ENCODE data around the gene SH3GL1. TPM values are rescaled to one million over a fixed set of nuclear protein-coding genes. Genes with fewer than 3 reads are reported as not detected.

Gene SH3GL1
- total and polyA plus RNA-seq, 2 experiments from 2014 or later, result 81.7 to 114 TPM

DNA sequence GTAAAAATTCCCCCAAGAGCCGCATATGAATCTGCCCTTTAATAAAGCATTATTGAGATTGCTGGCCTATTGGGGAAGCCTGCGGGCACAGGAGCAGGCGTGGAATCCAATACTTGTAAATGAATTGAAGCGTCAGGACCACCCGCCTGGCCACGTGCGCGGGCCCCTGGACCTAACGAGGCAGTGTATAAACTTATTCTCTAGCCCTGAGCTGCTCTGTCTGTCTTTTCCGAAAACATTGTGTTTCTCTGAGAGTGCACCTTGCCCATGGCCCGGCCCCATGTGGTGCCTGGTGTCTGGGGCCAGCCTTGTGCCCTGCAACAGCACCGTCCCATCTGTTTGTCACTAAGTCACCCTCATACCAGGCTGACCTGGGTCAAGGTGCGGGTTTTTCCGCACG lies 42.8 kb upstream of the SH3GL1 start:
- Histone ChIP-seq H3K9me2 (replicated peaks; ENCODE audit: insufficient read depth) (no peaks in the 10 kb centered on the region), H4K20me1 (ENCODE audit: insufficient read depth, poor library complexity, severe bottlenecking) (no peaks in the 10 kb centered on the region), H3K4me1 (ENCODE audit: insufficient read depth) (no peaks in the 10 kb centered on the region), H3K36me3 (replicated peaks; ENCODE audit: insufficient read depth, low read depth) (no peaks in the 10 kb centered on the region), H3K27ac (no peak overlapping the region), H3K9me3 (ENCODE audit: low read depth) (no peaks in the 10 kb centered on the region), H3K27me3 (no peaks in the 10 kb centered on the region), H3K4me2 (no peak overlapping the region), H2AFZ (no peak overlapping the region), H3K4me3 (no peak overlapping the region), H3K79me2 (no peaks in the 10 kb centered on the region)
- TF ChIP-seq, protein P1, sequence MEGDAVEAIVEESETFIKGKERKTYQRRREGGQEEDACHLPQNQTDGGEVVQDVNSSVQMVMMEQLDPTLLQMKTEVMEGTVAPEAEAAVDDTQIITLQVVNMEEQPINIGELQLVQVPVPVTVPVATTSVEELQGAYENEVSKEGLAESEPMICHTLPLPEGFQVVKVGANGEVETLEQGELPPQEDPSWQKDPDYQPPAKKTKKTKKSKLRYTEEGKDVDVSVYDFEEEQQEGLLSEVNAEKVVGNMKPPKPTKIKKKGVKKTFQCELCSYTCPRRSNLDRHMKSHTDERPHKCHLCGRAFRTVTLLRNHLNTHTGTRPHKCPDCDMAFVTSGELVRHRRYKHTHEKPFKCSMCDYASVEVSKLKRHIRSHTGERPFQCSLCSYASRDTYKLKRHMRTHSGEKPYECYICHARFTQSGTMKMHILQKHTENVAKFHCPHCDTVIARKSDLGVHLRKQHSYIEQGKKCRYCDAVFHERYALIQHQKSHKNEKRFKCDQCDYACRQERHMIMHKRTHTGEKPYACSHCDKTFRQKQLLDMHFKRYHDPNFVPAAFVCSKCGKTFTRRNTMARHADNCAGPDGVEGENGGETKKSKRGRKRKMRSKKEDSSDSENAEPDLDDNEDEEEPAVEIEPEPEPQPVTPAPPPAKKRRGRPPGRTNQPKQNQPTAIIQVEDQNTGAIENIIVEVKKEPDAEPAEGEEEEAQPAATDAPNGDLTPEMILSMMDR (IDR thresholded peaks at IDR 0.05; ENCODE audit: poor library complexity), result no peak
- TF ChIP-seq EZH2phosphoT487 (IDR thresholded peaks at IDR 0.05; ENCODE audit: low read depth, severe bottlenecking, unreplicated experiment) (no peak), EZH2 (IDR thresholded peaks at IDR 0.05; ENCODE audit: borderline replicate concordance) (no peak)
- WGBS (ENCODE audit: low lambda C conversion rate, missing lambda C conversion rate), result 95% methylated on average over 15 of the region's 15 CpGs
- DNase-seq (ENCODE audit: low spot score), result no peak

DNA sequence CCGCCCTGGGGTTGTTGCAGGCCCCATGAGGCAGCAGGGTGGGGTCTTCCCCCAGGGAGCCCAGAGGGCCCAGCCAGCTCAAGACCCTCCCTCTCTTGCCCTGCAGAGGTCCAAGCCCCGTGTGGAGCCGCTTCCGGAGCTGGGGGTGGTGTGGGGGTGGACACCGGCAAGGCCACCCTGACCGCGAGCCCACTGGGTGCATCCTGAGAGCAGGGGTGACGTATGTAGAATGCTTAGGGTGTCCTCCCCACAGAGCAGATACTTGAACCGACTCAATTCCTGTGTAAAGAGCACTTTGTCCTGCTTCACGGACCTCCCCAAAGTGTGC lies 42.4 kb upstream of the SH3GL1 start:
- Histone ChIP-seq H3K79me2 (no peaks in the 10 kb centered on the region), H3K4me3 (no peak overlapping the region), H2AFZ (no peak overlapping the region), H3K9me2 (replicated peaks; ENCODE audit: insufficient read depth) (no peaks in the 10 kb centered on the region), H3K9me3 (ENCODE audit: low read depth) (no peaks in the 10 kb centered on the region), H4K20me1 (ENCODE audit: insufficient read depth, poor library complexity, severe bottlenecking) (no peaks in the 10 kb centered on the region), H3K27ac (no peak overlapping the region), H3K4me1 (ENCODE audit: insufficient read depth) (no peaks in the 10 kb centered on the region), H3K36me3 (replicated peaks; ENCODE audit: insufficient read depth, low read depth) (no peaks in the 10 kb centered on the region), H3K27me3 (no peaks in the 10 kb centered on the region), H3K4me2 (no peak overlapping the region)
- DNase-seq (ENCODE audit: low spot score), result no peak
- TF ChIP-seq EZH2 (IDR thresholded peaks at IDR 0.05; ENCODE audit: borderline replicate concordance) (no peak), EZH2phosphoT487 (IDR thresholded peaks at IDR 0.05; ENCODE audit: low read depth, severe bottlenecking, unreplicated experiment) (no peak)
- TF ChIP-seq, protein P1 (IDR thresholded peaks at IDR 0.05; ENCODE audit: poor library complexity), result no peak
- WGBS (ENCODE audit: low lambda C conversion rate, missing lambda C conversion rate), result 89% methylated on average over 9 of the region's 10 CpGs

DNA sequence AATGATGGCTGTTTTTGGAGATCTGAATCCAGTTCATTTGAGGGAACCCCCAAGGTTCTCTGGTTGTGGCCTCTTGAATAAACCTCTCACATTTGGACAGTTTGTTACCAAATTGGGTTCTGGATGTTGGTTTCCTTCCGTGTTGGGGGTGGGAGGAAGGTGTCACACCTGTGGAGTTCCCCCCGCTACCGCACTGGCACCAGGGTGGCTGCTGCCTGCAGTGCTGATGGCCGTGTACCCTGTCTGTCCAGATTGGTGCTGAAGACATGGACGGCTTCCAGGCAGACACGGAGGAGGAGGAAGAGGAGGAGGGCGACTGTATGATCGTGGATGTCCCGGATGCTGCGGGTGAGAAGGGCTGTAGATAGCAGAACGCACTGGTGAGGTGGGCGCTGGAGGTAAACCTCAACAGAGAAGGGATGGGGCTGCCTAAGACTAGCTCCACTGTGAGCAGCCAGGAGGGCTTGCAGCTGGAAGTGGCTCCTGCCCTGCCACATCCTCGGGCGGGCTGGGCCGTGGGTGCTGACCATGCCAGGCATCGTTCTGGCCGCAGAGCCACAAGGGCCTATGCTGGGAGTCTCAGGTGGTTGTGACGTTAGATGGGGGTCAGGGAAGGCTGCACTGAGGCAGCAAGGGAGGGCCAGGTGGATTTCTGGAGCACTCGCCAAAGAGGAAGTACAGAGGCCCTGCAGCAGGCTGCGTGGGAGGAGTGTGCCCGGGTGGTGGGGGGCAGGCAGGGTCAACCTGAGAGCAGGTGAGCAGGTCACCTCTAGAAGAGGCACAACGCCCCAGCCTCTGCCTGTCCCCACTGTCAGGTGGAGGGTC lies 41.9 kb upstream of the SH3GL1 start:
- Histone ChIP-seq H3K79me2 (no peaks in the 10 kb centered on the region), H3K36me3 (replicated peaks; ENCODE audit: insufficient read depth, low read depth) (no peaks in the 10 kb centered on the region), H3K27ac (no peak overlapping the region), H3K27me3 (no peaks in the 10 kb centered on the region), H3K4me1 (ENCODE audit: insufficient read depth) (no peaks in the 10 kb centered on the region), H3K9me3 (ENCODE audit: low read depth) (no peaks in the 10 kb centered on the region), H2AFZ (no peak overlapping the region), H3K4me2 (no peak overlapping the region), H3K4me3 (no peak overlapping the region), H3K9me2 (replicated peaks; ENCODE audit: insufficient read depth) (no peaks in the 10 kb centered on the region), H4K20me1 (ENCODE audit: insufficient read depth, poor library complexity, severe bottlenecking) (no peaks in the 10 kb centered on the region)
- 94% methylated on average over 18 of the region's 22 CpGs for WGBS (ENCODE audit: low lambda C conversion rate, missing lambda C conversion rate)
- no peak for DNase-seq (ENCODE audit: low spot score)
- TF ChIP-seq, protein P1 (IDR thresholded peaks at IDR 0.05; ENCODE audit: poor library complexity), result no peak
- TF ChIP-seq EZH2 (IDR thresholded peaks at IDR 0.05; ENCODE audit: borderline replicate concordance) (no peak), EZH2phosphoT487 (IDR thresholded peaks at IDR 0.05; ENCODE audit: low read depth, severe bottlenecking, unreplicated experiment) (no peak)

Data from hepatocyte (in vitro differentiated cells).